Measurements from ENCODE around the gene P4HB. TPM values are rescaled to one million over a fixed set of nuclear protein-coding genes. Genes with fewer than 3 reads are reported as not detected.

Gene P4HB
- total RNA-seq, 1 donor: 1,240 TPM

GRCh38 chr17:81884968-81885367 lies 24.6 kb upstream of the P4HB start:
- no peak for TF ChIP-seq CTCF (IDR thresholded peaks at IDR 0.05; ENCODE audit: extremely low read depth, low read depth, low read length)
- Histone ChIP-seq H4K20me1 (ENCODE audit: insufficient read depth, low read length) (peaks cover 15% of the 10 kb centered on the region), H3K36me3 (ENCODE audit: insufficient read depth, low read length) (peaks cover 57% of the 10 kb centered on the region), H3K79me2 (ENCODE audit: insufficient read depth, low read length) (peaks cover 46% of the 10 kb centered on the region), H3K27me3 (ENCODE audit: insufficient read depth, low read length) (no peaks in the 10 kb centered on the region), H3K4me2 (ENCODE audit: insufficient read depth, low read length) (peak overlapping the region; percentile 16), H3K4me3 (ENCODE audit: insufficient read depth, low read length) (no peak overlapping the region), H3K4me1 (ENCODE audit: insufficient read depth, low read length) (peaks cover 33% of the 10 kb centered on the region), H3K27ac (ENCODE audit: low read depth, low read length) (peak overlapping the region; percentile 39), H3K9me3 (ENCODE audit: low read depth, low read length) (no peaks in the 10 kb centered on the region), H2AFZ (ENCODE audit: low read length) (no peak overlapping the region)
- DNase-seq (ENCODE audit: insufficient read length, low spot score, missing footprints): no peak

GRCh38 chr17:81884520-81884919 lies 24.2 kb upstream of the P4HB start:
- Histone ChIP-seq H3K4me1 (ENCODE audit: insufficient read depth, low read length) (peaks cover 28% of the 10 kb centered on the region), H3K4me3 (ENCODE audit: insufficient read depth, low read length) (no peak overlapping the region), H3K27ac (ENCODE audit: low read depth, low read length) (peak overlapping the region; percentile 39), H3K27me3 (ENCODE audit: insufficient read depth, low read length) (no peaks in the 10 kb centered on the region), H3K4me2 (ENCODE audit: insufficient read depth, low read length) (peak overlapping the region; percentile 16), H2AFZ (ENCODE audit: low read length) (no peak overlapping the region), H3K79me2 (ENCODE audit: insufficient read depth, low read length) (peaks cover 41% of the 10 kb centered on the region), H3K9me3 (ENCODE audit: low read depth, low read length) (no peaks in the 10 kb centered on the region), H3K36me3 (ENCODE audit: insufficient read depth, low read length) (peaks cover 57% of the 10 kb centered on the region), H4K20me1 (ENCODE audit: insufficient read depth, low read length) (peaks cover 15% of the 10 kb centered on the region)
- peak; percentile 97 for DNase-seq (ENCODE audit: insufficient read length, low spot score, missing footprints)
- no peak for TF ChIP-seq CTCF (IDR thresholded peaks at IDR 0.05; ENCODE audit: extremely low read depth, low read depth, low read length)

DNA sequence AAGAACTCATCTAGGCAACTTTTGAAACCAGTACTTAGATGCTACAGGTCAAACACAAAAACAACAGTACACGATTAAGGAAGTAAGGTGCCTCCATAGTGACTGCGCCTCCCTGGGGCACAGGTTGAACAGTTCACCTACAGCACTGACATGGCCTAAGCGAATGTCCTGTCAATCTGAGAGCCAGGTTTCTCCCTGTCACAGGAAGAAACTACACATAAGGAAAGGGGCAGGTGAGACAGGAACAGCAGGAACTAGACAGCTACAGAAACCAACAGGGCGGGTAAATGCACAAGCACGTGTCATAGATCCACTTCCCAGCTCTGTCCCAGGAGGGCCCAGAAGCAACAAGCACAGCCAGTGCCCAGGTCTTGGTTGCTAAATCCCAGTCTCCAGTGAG lies 18.8 kb upstream of the P4HB start:
- H3K27me3 ChIP-seq (ENCODE audit: insufficient read depth, low read length): no peaks in the 10 kb centered on the region
- no peak overlapping the region for H3K27ac ChIP-seq (ENCODE audit: low read depth, low read length)
- peak; percentile 50 for DNase-seq (ENCODE audit: insufficient read length, low spot score, missing footprints)
- H3K79me2 ChIP-seq (ENCODE audit: insufficient read depth, low read length): peaks cover 7% of the 10 kb centered on the region
- H3K9me3 ChIP-seq (ENCODE audit: low read depth, low read length): no peaks in the 10 kb centered on the region
- no peak overlapping the region for H3K4me2 ChIP-seq (ENCODE audit: insufficient read depth, low read length)
- TF ChIP-seq CTCF (IDR thresholded peaks at IDR 0.05; ENCODE audit: extremely low read depth, low read depth, low read length): no peak
- no peaks in the 10 kb centered on the region for H4K20me1 ChIP-seq (ENCODE audit: insufficient read depth, low read length)
- peaks cover under 1% of the 10 kb centered on the region for H3K4me1 ChIP-seq (ENCODE audit: insufficient read depth, low read length)
- no peak overlapping the region for H2AFZ ChIP-seq (ENCODE audit: low read length)
- no peak overlapping the region for H3K4me3 ChIP-seq (ENCODE audit: insufficient read depth, low read length)
- H3K36me3 ChIP-seq (ENCODE audit: insufficient read depth, low read length): peaks cover 41% of the 10 kb centered on the region

GRCh38 chr17:81878294-81878693 lies 18.0 kb upstream of the P4HB start:
- H3K9me3 ChIP-seq (ENCODE audit: low read depth, low read length): no peaks in the 10 kb centered on the region
- no peak overlapping the region for H3K4me3 ChIP-seq (ENCODE audit: insufficient read depth, low read length)
- DNase-seq (ENCODE audit: insufficient read length, low spot score, missing footprints): peak; percentile 26
- no peaks in the 10 kb centered on the region for H4K20me1 ChIP-seq (ENCODE audit: insufficient read depth, low read length)
- H3K4me1 ChIP-seq (ENCODE audit: insufficient read depth, low read length): no peaks in the 10 kb centered on the region
- no peaks in the 10 kb centered on the region for H3K27me3 ChIP-seq (ENCODE audit: insufficient read depth, low read length)
- no peak overlapping the region for H3K27ac ChIP-seq (ENCODE audit: low read depth, low read length)
- H3K79me2 ChIP-seq (ENCODE audit: insufficient read depth, low read length): peaks cover 7% of the 10 kb centered on the region
- H3K36me3 ChIP-seq (ENCODE audit: insufficient read depth, low read length): peaks cover 41% of the 10 kb centered on the region
- H2AFZ ChIP-seq (ENCODE audit: low read length): no peak overlapping the region
- H3K4me2 ChIP-seq (ENCODE audit: insufficient read depth, low read length): no peak overlapping the region
- no peak for TF ChIP-seq CTCF (IDR thresholded peaks at IDR 0.05; ENCODE audit: extremely low read depth, low read depth, low read length)
